Heart right ventricle (tissue), 16 donors: ENCODE measurements around the gene LGALS14. TPM values are rescaled to one million over a fixed set of nuclear protein-coding genes. Genes with fewer than 3 reads are reported as not detected.

Source experiments
- ATAC-seq, 8 donors: fragments of 200-7000 bp; cut with Tn5 transposase; one replicate each; pipeline ENCODE4 v1.9.1; 2020; ENCODE audit warnings: mild to moderate bottlenecking in 8 of 8, moderate library complexity in 8 of 8, moderate number of reproducible peaks in 1 of 8
- DNase-seq, 2 donors: peaks; one replicate each; pipeline ENCODE4 v3.0.0-alpha.2; 2020
- H3K27ac ChIP-seq, 10 donors: fragments of 200-600 bp; sonication (generic) in 2 of 10; one replicate each; pipeline versions ENCODE4 v1.5.0 to v1.8.0; 2020 to 2022; ENCODE audit warnings: mild to moderate bottlenecking in 3 of 10
- H3K27me3 ChIP-seq, 7 donors: fragments of 200-600 bp; one replicate each; pipeline ENCODE4 v1.8.0; 2021 to 2022; ENCODE audit warnings: mild to moderate bottlenecking in 2 of 7
- H3K36me3 ChIP-seq, 9 donors: fragments of 200-600 bp; sonication (generic) in 1 of 9; one replicate each; pipeline versions ENCODE4 v1.5.0 to v1.8.0; 2020 to 2022; ENCODE audit warnings: mild to moderate bottlenecking in 2 of 9
- H3K4me1 ChIP-seq, 9 donors: fragments of 200-600 bp; sonication (generic) in 1 of 9; one replicate each; pipeline versions ENCODE4 v1.5.0 to v1.8.0; 2020 to 2022; ENCODE audit warnings: mild to moderate bottlenecking in 4 of 9
- H3K4me3 ChIP-seq, 10 donors: fragments of 200-600 bp; sonication (generic) in 2 of 10; one replicate each; pipeline versions ENCODE4 v1.5.0 to v1.8.0; 2020 to 2022; ENCODE audit warnings: mild to moderate bottlenecking in 7 of 10, moderate library complexity in 2 of 10
- H3K9me3 ChIP-seq, 11 donors: fragments of 200-600 bp in 10 of 11; sonication (generic) in 2 of 11; one replicate each; pipeline versions ENCODE4 v1.5.0 to v1.8.0; 2013 to 2022; ENCODE audit warnings: mild to moderate bottlenecking in 2 of 11, control low read depth in 1 of 11, moderate library complexity in 1 of 11
- WGBS, 2 donors: extraction: QIAGEN DNeasy Blood & Tissue Kit; methylation state at CpG; one replicate each; pipeline ENCODE4 v1.1.7; 2013; ENCODE audit warnings: inconsistent platforms in 1 of 2; 5-methylcytosine and 5-hydroxymethylcytosine counted together
- intact Hi-C, 10 donors: fragments of 100-400 bp; cut with DNase I; formaldehyde crosslinking; loops; one replicate each; pipeline versions ENCODE4 v1.11.1 to v1.14.2; 2022
- polyA plus RNA-seq, 2 donors: library from polyadenylated mRNA; stranded (reverse); fragments of 200-250 nt; gene quantifications; one replicate each; pipeline ENCODE4 v1.2.3, GENCODE V29; 2013
- total RNA-seq, 10 donors: library from RNA; stranded (reverse); fragmentation: NEBNext Ultra II Directional in 3 of 10; extraction: Animal tissue kit (Norgen Biotek cat#: 25700) in 3 of 10; gene quantifications; one replicate each; pipeline versions ENCODE4 v1.2.1 to v1.2.4, GENCODE V29; 2021 to 2023
- TF ChIP-seq, protein P1 (sequence below), 9 donors: fragments of 200-600 bp; sonication (generic) in 2 of 9; IDR thresholded peaks; one replicate each; pipeline versions ENCODE4 v1.5.0 to v1.8.0; 2021 to 2022; ENCODE audit warnings: antibody characterized with exemption in 9 of 9, mild to moderate bottlenecking in 5 of 9, moderate library complexity in 1 of 9
- donor health status: Arrhythmogenic right ventricular cardiomyopathy.
- donor health status: ischemic (EF 13 %, LVEDD 7.1; RV severe dilation, severe dysfunction).
- donor health status: healthy with polysubstance abuse.
- donor health status: DM: no; HTN: yes; CAD: no.
- donor health status: DM: no; HTN: no; CAD: no.
- donor health status: ischemic (EF 25% LVEDD 6.9; RV normal size, moderate dysfunction).
- donor health status: ischemic (EF 25% LVEDD 5.7; RV mildly dilated, moderate dysfunction).
- donor health status: healthy.
- donor health status: DM: yes; HTN: yes; CAD: no.
- donor health status: Ischemic cardiomyopathy.
- donor health status: ischemic (EF 35%, LVEDD 5.7; RV mildly dilated, moderate dysfunction).
- donor health status: nonischemic (EF 11% LVEDD 7.7; RV severe dilation, severe dysfunction).
- donor health status: DM: yes; HTN: yes; CAD: no.
- donor health status: PGD.
- donor health status: ischemic (EF 29% LVEDD 5.4; RV normal size, mild dysfunction).
- donor health status: nonischemic (EF 23%, LVEDD 6.1; RV moderate dilation, normal function).

LGALS14 gene
- total and polyA plus RNA-seq, 12 donors, result not detected

DNA sequence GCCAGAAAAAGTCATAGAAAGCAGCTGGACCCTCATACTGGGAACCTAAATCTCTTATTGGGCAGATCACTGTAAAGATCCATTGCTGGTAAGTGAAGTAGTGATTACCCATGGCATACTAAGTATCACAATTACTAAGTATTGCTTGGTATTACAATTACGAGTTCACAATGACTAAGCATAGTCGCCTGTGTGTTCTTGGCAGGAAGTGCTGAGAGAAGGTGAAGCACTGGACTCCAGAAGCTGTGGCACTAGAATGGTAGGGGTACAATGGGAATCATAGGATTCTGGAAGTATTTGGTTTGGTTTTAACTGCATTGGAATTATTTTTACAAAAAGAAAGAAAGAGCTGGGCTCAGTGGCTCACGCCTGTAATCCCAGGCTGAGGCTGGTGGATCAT, 28.3 kb upstream of the LGALS14 start:
- no peak overlapping the region for H3K27ac ChIP-seq
- H3K9me3 ChIP-seq, result no peaks in the 10 kb centered on the region
- ATAC-seq (no peak), DNase-seq (no peak)
- H3K36me3 ChIP-seq, result no peaks in the 10 kb centered on the region
- intact Hi-C loops, result loop anchor here in 2 of 10 donors (5.0 to 10.0 kb wide), 2 partner anchors 121 to 124 kb away; no protein-coding TSS in a partner anchor
- TF ChIP-seq, protein P1, sequence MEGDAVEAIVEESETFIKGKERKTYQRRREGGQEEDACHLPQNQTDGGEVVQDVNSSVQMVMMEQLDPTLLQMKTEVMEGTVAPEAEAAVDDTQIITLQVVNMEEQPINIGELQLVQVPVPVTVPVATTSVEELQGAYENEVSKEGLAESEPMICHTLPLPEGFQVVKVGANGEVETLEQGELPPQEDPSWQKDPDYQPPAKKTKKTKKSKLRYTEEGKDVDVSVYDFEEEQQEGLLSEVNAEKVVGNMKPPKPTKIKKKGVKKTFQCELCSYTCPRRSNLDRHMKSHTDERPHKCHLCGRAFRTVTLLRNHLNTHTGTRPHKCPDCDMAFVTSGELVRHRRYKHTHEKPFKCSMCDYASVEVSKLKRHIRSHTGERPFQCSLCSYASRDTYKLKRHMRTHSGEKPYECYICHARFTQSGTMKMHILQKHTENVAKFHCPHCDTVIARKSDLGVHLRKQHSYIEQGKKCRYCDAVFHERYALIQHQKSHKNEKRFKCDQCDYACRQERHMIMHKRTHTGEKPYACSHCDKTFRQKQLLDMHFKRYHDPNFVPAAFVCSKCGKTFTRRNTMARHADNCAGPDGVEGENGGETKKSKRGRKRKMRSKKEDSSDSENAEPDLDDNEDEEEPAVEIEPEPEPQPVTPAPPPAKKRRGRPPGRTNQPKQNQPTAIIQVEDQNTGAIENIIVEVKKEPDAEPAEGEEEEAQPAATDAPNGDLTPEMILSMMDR (IDR thresholded peaks at IDR 0.05), result no peak
- 61 to 74% methylated on average over 3 of the region's 3 CpGs for WGBS, 2 donors
- peaks cover 0 to 38% (median 18%) of the 10 kb centered on the region in 9 donors for H3K4me1 ChIP-seq
- H3K27me3 ChIP-seq, result peaks cover 0 to 17% (median 7%) of the 10 kb centered on the region in 7 donors
- no peak overlapping the region for H3K4me3 ChIP-seq

DNA sequence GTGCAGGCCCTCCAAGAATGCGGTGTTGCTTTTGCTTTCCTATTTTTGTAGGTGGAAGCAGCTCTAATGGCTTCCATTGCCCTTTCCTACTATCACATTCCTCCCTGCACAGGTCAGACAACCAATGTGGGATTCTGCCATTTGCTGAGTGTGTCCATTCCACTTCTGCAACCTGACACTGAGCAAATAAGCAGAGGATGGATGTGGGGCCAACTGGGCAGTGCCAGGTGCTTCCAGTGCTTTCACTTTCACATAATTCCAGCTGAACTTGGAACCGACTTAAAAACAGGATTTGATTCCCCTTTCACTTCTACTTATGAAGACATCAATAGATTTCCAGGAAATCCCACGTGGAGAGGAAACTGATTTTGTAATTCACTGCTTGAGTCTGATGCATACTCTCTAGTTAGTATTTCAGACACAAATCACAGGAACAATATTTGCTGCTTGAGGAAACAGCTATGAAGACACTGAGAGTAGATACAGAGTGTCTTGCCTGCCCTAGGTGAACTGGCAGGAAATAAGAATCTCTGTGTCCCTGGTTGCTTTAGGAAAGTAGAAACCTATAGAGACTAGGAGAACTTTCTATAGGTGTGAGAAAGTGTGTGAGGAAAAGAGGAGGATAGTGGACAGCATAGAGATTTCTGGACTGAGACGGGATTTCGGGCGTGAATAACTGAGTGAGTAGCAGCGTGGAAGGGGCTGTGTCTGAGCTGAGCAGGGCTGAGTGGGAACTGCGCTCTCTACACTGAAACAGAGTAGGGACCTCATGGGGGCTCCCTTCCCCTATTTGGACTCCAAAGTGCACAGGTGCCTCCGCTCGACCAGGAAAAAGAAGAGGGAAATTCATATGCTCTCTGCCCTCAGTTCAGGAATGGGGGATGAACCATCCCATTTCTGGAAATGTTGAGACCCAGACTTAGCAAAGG, 26.1 kb upstream of the LGALS14 start:
- peaks cover 0 to 5% (median 0%) of the 10 kb centered on the region in 7 donors for H3K27me3 ChIP-seq
- intact Hi-C loops, result loop anchor here in 2 of 10 donors (5.0 to 10.0 kb wide), 2 partner anchors 123 to 126 kb away; no protein-coding TSS in a partner anchor
- H3K4me3 ChIP-seq, result no peak overlapping the region
- H3K27ac ChIP-seq, result peak overlapping the region in 4 of 10 donors; percentile 10 to 70 (median 32)
- H3K9me3 ChIP-seq, result no peaks in the 10 kb centered on the region
- H3K36me3 ChIP-seq, result no peaks in the 10 kb centered on the region
- H3K4me1 ChIP-seq, result peaks cover 0 to 34% (median 18%) of the 10 kb centered on the region in 9 donors
- ATAC-seq (peak in 6 of 8 donors; percentile 49 to 84 (median 64)), DNase-seq (no peak)
- TF ChIP-seq, protein P1 (IDR thresholded peaks at IDR 0.05), result no peak
- WGBS, 2 donors, result 67% methylated on average over 10 of the region's 10 CpGs

DNA sequence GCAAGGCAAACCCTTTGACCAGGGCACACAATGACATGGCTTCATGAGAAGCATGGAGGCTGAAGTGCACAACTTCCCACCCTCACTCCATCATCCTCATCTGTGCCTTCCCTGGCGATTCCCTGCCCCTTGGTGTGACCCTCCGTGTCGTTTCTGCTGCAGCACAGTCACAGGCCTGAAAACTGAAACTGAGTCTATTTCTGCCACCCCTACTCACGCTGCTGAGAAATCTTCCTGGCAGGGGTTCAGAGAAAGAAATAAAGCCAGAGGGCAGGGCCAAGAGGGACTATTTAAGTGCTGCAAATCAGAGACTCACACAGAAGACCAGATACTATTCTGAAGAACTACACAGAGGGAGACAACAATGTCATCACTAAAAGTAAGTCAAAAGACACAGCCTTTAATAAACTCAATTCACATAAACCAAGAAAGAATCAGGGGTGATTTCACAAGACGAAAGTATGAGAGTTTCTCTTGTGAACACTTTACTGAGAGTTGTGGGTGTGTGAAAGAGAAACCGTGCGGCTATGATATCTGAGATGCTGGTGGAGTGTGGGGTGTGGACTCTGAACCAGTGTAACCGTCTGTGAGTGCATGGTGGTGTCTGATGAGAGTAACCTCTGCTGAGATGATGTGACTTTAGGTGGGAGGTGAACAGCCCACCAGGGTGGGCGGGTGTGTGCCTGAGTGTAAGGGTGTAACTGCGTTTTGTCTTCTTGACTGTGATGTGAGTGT, 25.1 kb upstream of the LGALS14 start:
- peak overlapping the region in 1 of 10 donors; percentile 31 for H3K4me3 ChIP-seq
- intact Hi-C loops, result loop anchor here in 2 of 10 donors (5.0 to 10.0 kb wide), 2 partner anchors 124 to 127 kb away; no protein-coding TSS in a partner anchor

More for the DNA sequence above, 25.1 kb upstream of the LGALS14 start:
- no peaks in the 10 kb centered on the region for H3K36me3 ChIP-seq
- H3K27me3 ChIP-seq, result no peaks in the 10 kb centered on the region
- peak in 1 of 2 donors; percentile 8 for DNase-seq
- H3K27ac ChIP-seq, result peak overlapping the region in 4 of 10 donors; percentile 10 to 70 (median 32)
- ATAC-seq, result peak in 7 of 8 donors; percentile 12 to 88 (median 64)
- TF ChIP-seq, protein P1 (IDR thresholded peaks at IDR 0.05), result no peak
- no peaks in the 10 kb centered on the region for H3K9me3 ChIP-seq
- H3K4me1 ChIP-seq, result peaks cover 0 to 34% (median 18%) of the 10 kb centered on the region in 9 donors
- 41 to 43% methylated on average over 10 of the region's 10 CpGs for WGBS, 2 donors
